HEK293 (cell line): ENCODE results near the gene WDR4.

ENCODE experiments used
- CTCF ChIA-PET: fragments of 350-600 bp; formaldehyde crosslinking; extraction: SDS; loops from one replicate; lab custom pipeline; 2021; ENCODE audit warnings: antibody characterized with exemption; lab: Yijun Ruan, JAX
- POLR2A ChIA-PET: fragments of 300-600 bp; formaldehyde crosslinking; extraction: SDS; loops from one replicate; lab custom pipeline; 2020; ENCODE audit warnings: antibody characterized with exemption, inconsistent platforms; lab: Yijun Ruan, JAX
- H3K27ac ChIP-seq: fragments of 200-500 bp; sonication (Bioruptor generic); 2 replicates; pipeline ENCODE4 v1.5.1; 2014; ENCODE audit warnings: low read depth, low read length, control low read depth, inconsistent platforms; ENCODE audit errors: extremely low read depth
- H3K36me3 ChIP-seq, 2 experiments: fragments of 200-500 bp in 1 of 2; sonication (Bioruptor generic) in 1 of 2; 1 replicate in 1 of 2; 2 replicates in 1 of 2; pipeline ENCODE4 v1.5.1; 2014 to 2017; ENCODE audit warnings: inconsistent platforms in 2 of 2, low read length in 2 of 2; ENCODE audit not compliant: control insufficient read depth in 2 of 2, insufficient read depth in 1 of 2
- H3K4me1 ChIP-seq: fragments of 200-500 bp; sonication (Bioruptor generic); 2 replicates; pipeline ENCODE4 v1.5.1; 2014; ENCODE audit warnings: mild to moderate bottlenecking, low read length, inconsistent platforms; ENCODE audit not compliant: control insufficient read depth, insufficient read depth
- H3K4me3 ChIP-seq: 2 replicates; pipeline ENCODE4 v1.5.1; 2011; ENCODE audit warnings: low read depth, mild to moderate bottlenecking, control low read depth, low read length, moderate library complexity
- H3K9me3 ChIP-seq: fragments of 200-500 bp; sonication (Bioruptor generic); 2 replicates; pipeline ENCODE4 v1.5.1; 2014; ENCODE audit warnings: low read depth, low read length, inconsistent platforms; ENCODE audit not compliant: control insufficient read depth, insufficient read depth
- GLIS2 ChIP-seq: fragments of 450-650 bp; formaldehyde crosslinking; IDR thresholded peaks from 2 replicates; pipeline ENCODE4 v1.5.1; 2016; ENCODE audit warnings: missing biosample characterization, missing genetic modification characterization
- REPIN1 ChIP-seq: fragments of 450-650 bp; formaldehyde crosslinking; IDR thresholded peaks from 2 replicates; pipeline ENCODE4 v1.5.1; 2017; ENCODE audit warnings: missing biosample characterization, missing genetic modification characterization, low read depth
- ZBTB17 ChIP-seq: fragments of 450-650 bp; formaldehyde crosslinking; IDR thresholded peaks from 2 replicates; pipeline ENCODE4 v1.5.1; 2016; ENCODE audit warnings: missing biosample characterization, missing genetic modification characterization
- ZFP41 ChIP-seq: fragments of 450-650 bp; formaldehyde crosslinking; IDR thresholded peaks from 2 replicates; pipeline ENCODE4 v1.5.1; 2016; ENCODE audit warnings: missing biosample characterization, missing genetic modification characterization, borderline replicate concordance
- ZNF10 ChIP-seq: fragments of 450-650 bp; formaldehyde crosslinking; IDR thresholded peaks from 2 replicates; pipeline ENCODE4 v1.5.1; 2017; ENCODE audit warnings: missing biosample characterization, missing genetic modification characterization
- ZNF140 ChIP-seq: fragments of 450-650 bp; formaldehyde crosslinking; IDR thresholded peaks from 2 replicates; pipeline ENCODE4 v1.5.1; 2016; ENCODE audit warnings: missing biosample characterization, missing genetic modification characterization
- ZNF155 ChIP-seq: fragments of 450-650 bp; formaldehyde crosslinking; IDR thresholded peaks from 2 replicates; pipeline ENCODE4 v1.5.1; 2016; ENCODE audit warnings: missing biosample characterization, missing genetic modification characterization
- ZNF169 ChIP-seq: fragments of 450-650 bp; formaldehyde crosslinking; IDR thresholded peaks from 2 replicates; pipeline ENCODE4 v1.5.1; 2016; ENCODE audit warnings: missing biosample characterization, missing genetic modification characterization
- ZNF274 ChIP-seq, 2 experiments: fragments of 200-500 bp in 1 of 2; fragments of 450-650 bp in 1 of 2; sonication (Bioruptor generic) in 1 of 2; formaldehyde crosslinking in 1 of 2; IDR thresholded peaks; 2 replicates each; pipeline versions ENCODE4 v1.5.1 to v1.6.1; 2014 to 2016; ENCODE audit warnings: borderline replicate concordance in 1 of 2, inconsistent platforms in 1 of 2, low read length in 1 of 2, missing biosample characterization in 1 of 2, missing genetic modification characterization in 1 of 2
- ZNF433 ChIP-seq: fragments of 450-650 bp; formaldehyde crosslinking; IDR thresholded peaks from 2 replicates; pipeline ENCODE4 v1.5.1; 2016; ENCODE audit warnings: missing biosample characterization, missing genetic modification characterization, low read depth
- ZNF549 ChIP-seq: fragments of 450-650 bp; IDR thresholded peaks from 2 replicates; pipeline ENCODE4 v1.5.1; 2018; ENCODE audit warnings: missing biosample characterization, missing genetic modification characterization, mild to moderate bottlenecking, inconsistent platforms, moderate library complexity
- ZNF629 ChIP-seq: fragments of 450-650 bp; formaldehyde crosslinking; IDR thresholded peaks from 2 replicates; pipeline ENCODE4 v1.5.1; 2017; ENCODE audit warnings: missing biosample characterization, missing genetic modification characterization
- ZNF843 ChIP-seq: fragments of 450-650 bp; formaldehyde crosslinking; IDR thresholded peaks from 2 replicates; pipeline ENCODE4 v1.5.1; 2016; ENCODE audit warnings: missing biosample characterization, missing genetic modification characterization
- ZSCAN16 ChIP-seq: fragments of 450-650 bp; formaldehyde crosslinking; IDR thresholded peaks from 2 replicates; pipeline ENCODE4 v1.5.1; 2016; ENCODE audit warnings: missing biosample characterization, missing genetic modification characterization
- ZSCAN23 ChIP-seq: fragments of 450-650 bp; formaldehyde crosslinking; IDR thresholded peaks from 2 replicates; pipeline ENCODE4 v1.5.1; 2016; ENCODE audit warnings: missing biosample characterization, missing genetic modification characterization
- ZSCAN30 ChIP-seq: fragments of 450-650 bp; IDR thresholded peaks from 2 replicates; pipeline ENCODE4 v1.5.1; 2018; ENCODE audit warnings: missing biosample characterization, mild to moderate bottlenecking, missing genetic modification characterization, moderate library complexity
- TF ChIP-seq, protein P1 (sequence below): fragments of 450-650 bp; formaldehyde crosslinking; IDR thresholded peaks from 2 replicates; pipeline ENCODE4 v1.5.1; 2016; ENCODE audit warnings: missing biosample characterization, missing genetic modification characterization
- TF ChIP-seq, protein P2 (sequence below): fragments of 450-650 bp; formaldehyde crosslinking; IDR thresholded peaks from 2 replicates; pipeline ENCODE4 v1.5.1; 2016; ENCODE audit warnings: missing biosample characterization, missing genetic modification characterization
- TF ChIP-seq, protein P3 (sequence below): fragments of 450-650 bp; formaldehyde crosslinking; IDR thresholded peaks from 2 replicates; pipeline ENCODE4 v1.5.1; 2016; ENCODE audit warnings: missing biosample characterization, missing genetic modification characterization
- TF ChIP-seq, protein P4 (sequence below): fragments of 450-650 bp; formaldehyde crosslinking; IDR thresholded peaks from 2 replicates; pipeline ENCODE4 v1.5.1; 2016; ENCODE audit warnings: missing biosample characterization, missing genetic modification characterization

Gene WDR4

DNA sequence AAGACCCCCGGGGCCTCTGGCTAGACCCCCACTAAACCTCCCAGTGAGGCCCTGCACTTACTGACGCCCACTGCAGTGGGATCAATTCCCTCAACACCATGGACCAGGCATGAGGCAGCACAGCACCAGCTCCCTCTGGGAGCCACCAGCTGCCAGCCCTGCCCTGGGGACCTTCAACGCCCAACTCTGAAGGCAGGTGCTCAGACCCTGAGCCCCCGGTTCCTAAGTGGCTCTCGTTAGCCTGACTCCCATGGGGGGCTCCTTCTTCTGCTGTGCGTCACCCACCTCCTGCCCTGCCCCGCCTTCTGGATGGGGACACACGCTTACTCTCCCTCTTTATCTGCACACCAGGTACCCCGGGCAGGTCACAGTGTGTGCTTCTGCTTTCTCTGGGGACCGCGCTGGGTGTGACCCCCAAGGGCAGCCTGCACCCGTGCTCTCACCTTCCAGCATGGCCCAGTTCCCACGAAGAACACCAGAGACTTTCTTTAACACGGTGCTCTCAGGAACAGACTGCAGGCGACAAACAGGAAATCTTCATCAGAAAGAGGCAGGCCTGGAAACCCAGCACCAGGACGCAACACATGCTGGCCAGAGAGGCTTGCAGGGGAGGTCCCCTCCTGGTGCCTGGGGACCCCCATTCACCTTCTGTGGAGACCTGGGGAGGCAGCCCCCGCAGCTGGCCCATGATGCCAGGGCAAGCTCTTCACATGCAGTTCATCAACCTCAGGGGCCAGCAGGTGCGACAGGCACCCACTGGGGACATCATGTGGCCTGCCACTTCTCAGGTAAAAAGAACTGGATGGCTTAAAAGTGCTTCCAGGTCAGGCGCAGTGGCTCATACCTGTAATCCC is 27.3 kb downstream of the WDR4 start:
- TF ChIP-seq ZNF549 (tag by site-specific recombination) = no peak
- TF ChIP-seq ZNF843 (tag by site-specific recombination) = no peak
- no peak for TF ChIP-seq ZSCAN30 (tag by site-specific recombination)
- TF ChIP-seq, protein P1, sequence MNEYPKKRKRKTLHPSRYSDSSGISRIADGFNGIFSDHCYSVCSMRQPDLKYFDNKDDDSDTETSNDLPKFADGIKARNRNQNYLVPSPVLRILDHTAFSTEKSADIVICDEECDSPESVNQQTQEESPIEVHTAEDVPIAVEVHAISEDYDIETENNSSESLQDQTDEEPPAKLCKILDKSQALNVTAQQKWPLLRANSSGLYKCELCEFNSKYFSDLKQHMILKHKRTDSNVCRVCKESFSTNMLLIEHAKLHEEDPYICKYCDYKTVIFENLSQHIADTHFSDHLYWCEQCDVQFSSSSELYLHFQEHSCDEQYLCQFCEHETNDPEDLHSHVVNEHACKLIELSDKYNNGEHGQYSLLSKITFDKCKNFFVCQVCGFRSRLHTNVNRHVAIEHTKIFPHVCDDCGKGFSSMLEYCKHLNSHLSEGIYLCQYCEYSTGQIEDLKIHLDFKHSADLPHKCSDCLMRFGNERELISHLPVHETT (tag by site-specific recombination) = no peak
- TF ChIP-seq, protein P2, sequence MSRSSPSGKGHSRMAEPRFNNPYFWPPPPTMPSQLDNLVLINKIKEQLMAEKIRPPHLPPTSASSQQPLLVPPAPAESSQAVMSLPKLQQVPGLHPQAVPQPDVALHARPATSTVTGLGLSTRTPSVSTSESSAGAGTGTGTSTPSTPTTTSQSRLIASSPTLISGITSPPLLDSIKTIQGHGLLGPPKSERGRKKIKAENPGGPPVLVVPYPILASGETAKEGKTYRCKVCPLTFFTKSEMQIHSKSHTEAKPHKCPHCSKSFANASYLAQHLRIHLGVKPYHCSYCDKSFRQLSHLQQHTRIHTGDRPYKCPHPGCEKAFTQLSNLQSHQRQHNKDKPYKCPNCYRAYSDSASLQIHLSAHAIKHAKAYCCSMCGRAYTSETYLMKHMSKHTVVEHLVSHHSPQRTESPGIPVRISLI (tag by site-specific recombination) = no peak
- no peak for TF ChIP-seq ZNF629 (tag by site-specific recombination)
- TF ChIP-seq, protein P3, sequence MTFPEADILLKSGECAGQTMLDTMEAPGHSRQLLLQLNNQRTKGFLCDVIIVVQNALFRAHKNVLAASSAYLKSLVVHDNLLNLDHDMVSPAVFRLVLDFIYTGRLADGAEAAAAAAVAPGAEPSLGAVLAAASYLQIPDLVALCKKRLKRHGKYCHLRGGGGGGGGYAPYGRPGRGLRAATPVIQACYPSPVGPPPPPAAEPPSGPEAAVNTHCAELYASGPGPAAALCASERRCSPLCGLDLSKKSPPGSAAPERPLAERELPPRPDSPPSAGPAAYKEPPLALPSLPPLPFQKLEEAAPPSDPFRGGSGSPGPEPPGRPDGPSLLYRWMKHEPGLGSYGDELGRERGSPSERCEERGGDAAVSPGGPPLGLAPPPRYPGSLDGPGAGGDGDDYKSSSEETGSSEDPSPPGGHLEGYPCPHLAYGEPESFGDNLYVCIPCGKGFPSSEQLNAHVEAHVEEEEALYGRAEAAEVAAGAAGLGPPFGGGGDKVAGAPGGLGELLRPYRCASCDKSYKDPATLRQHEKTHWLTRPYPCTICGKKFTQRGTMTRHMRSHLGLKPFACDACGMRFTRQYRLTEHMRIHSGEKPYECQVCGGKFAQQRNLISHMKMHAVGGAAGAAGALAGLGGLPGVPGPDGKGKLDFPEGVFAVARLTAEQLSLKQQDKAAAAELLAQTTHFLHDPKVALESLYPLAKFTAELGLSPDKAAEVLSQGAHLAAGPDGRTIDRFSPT = no peak
- no peak for TF ChIP-seq ZNF140 (tag by site-specific recombination)
- TF ChIP-seq ZNF10 = no peak
- no peak for TF ChIP-seq ZNF433 (tag by site-specific recombination)
- TF ChIP-seq, protein P4, sequence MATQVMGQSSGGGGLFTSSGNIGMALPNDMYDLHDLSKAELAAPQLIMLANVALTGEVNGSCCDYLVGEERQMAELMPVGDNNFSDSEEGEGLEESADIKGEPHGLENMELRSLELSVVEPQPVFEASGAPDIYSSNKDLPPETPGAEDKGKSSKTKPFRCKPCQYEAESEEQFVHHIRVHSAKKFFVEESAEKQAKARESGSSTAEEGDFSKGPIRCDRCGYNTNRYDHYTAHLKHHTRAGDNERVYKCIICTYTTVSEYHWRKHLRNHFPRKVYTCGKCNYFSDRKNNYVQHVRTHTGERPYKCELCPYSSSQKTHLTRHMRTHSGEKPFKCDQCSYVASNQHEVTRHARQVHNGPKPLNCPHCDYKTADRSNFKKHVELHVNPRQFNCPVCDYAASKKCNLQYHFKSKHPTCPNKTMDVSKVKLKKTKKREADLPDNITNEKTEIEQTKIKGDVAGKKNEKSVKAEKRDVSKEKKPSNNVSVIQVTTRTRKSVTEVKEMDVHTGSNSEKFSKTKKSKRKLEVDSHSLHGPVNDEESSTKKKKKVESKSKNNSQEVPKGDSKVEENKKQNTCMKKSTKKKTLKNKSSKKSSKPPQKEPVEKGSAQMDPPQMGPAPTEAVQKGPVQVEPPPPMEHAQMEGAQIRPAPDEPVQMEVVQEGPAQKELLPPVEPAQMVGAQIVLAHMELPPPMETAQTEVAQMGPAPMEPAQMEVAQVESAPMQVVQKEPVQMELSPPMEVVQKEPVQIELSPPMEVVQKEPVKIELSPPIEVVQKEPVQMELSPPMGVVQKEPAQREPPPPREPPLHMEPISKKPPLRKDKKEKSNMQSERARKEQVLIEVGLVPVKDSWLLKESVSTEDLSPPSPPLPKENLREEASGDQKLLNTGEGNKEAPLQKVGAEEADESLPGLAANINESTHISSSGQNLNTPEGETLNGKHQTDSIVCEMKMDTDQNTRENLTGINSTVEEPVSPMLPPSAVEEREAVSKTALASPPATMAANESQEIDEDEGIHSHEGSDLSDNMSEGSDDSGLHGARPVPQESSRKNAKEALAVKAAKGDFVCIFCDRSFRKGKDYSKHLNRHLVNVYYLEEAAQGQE (tag by site-specific recombination) = no peak
- no peak for TF ChIP-seq ZNF169
- no peak for TF ChIP-seq ZSCAN16 (tag by site-specific recombination)
- no peak for TF ChIP-seq ZNF155 (tag by site-specific recombination)
- no peak for TF ChIP-seq REPIN1 (tag by site-specific recombination)
- no peak for TF ChIP-seq ZNF274 (IDR thresholded peaks at IDR 0.05; ENCODE audit: low read length)
- no peak for TF ChIP-seq ZNF274 (tag by site-specific recombination; IDR thresholded peaks at IDR 0.05; ENCODE audit: borderline replicate concordance)
- TF ChIP-seq ZSCAN23 (tag by site-specific recombination) = no peak
- no peak for TF ChIP-seq ZBTB17 (tag by site-specific recombination)
- no peak for TF ChIP-seq ZFP41 (tag by site-specific recombination)
- TF ChIP-seq GLIS2 (tag by site-specific recombination) = no peak
- H3K4me1 ChIP-seq = no peaks in the 10 kb centered on the region
- CTCF ChIA-PET = interaction anchor here (0.6 kb wide), 1 partner anchor 241 kb away, joined by 3 read pairs; no protein-coding TSS in a partner anchor
- peaks cover 15 to 98% of the 10 kb centered on the region in 2 experiments; a peak in 2 of 3 replicates for H3K36me3 ChIP-seq
- no peak overlapping the region for H3K27ac ChIP-seq
- H3K4me3 ChIP-seq = no peak overlapping the region
- no peaks in the 10 kb centered on the region for H3K9me3 ChIP-seq
- POLR2A ChIA-PET = no interaction called here
